ENCODE results near the gene CCDC124.
"Not testable (repeated sequence)": the region's sequence is repeated elsewhere in the genome, so short reads cannot be mapped to it uniquely, and the experiment has no call there.

Gene CCDC124

DNA sequence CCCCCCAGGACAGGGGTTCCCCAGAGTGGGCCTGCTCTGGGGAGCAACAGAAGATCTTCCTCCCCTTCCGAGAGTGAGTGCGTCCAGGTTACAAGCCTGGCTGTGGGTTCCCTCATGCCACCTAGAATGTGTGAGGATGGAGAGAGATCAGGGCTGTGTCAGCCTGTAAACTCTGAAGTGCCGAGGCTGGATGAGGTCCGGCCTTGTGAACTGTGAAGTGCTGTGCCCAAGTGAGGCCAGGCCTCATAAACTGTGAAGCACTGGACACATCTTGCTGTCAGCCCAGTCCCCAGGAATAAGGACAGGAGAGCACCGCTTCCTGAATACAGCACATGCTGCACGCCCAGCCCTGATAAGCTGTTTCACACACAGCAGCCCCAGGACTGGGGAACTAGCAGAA is 41.7 kb downstream of the CCDC124 start:
- no peak overlapping the region for H3K4me3 ChIP-seq (ENCODE audit: low read length)
- no peak for DNase-seq (ENCODE audit: low read depth, low spot score)

DNA sequence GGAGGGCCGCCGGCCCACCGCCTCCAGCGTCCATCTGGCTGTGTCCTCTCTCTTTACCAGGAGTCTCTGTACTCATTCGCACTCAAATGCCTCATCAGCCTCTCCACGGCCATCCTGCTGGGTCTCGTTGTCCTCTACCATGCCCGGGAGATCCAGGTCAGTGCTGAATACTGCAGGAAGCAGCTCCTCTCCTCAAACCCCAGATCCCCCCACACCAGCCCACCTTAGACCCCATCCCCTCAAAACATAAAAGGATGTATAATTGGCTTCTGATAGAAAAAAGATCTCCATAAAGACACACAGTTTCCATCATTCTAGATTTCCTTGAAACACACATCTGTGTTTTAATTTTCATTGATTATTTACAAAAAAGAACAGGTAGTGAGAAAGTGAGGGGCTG is 42.2 kb downstream of the CCDC124 start:
- H3K4me3 ChIP-seq (ENCODE audit: low read length) = no peak overlapping the region
- DNase-seq (ENCODE audit: low read depth, low spot score) = no peak

DNA sequence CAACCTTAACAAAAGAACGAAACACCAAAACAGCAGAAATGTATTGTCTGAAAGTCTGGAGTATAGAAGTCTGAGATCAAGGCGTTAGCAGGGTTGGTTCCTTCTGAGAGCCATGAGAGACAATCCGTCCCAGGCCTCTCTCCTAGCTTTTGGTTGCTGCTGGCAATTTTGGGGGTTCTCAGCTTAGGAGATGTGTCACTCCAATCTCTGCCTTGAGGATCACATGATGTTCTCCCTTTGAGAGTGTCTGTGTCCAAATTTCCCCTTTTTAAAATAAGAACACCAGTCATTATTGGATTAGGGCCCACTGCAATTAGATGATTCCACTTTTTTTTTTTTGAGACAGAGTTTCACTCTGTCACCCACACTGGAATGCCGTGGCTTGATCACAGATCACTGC is 44.2 kb downstream of the CCDC124 start:
- no peak overlapping the region for H3K4me3 ChIP-seq (ENCODE audit: low read length)
- no peak for DNase-seq (ENCODE audit: low read depth, low spot score)

DNA sequence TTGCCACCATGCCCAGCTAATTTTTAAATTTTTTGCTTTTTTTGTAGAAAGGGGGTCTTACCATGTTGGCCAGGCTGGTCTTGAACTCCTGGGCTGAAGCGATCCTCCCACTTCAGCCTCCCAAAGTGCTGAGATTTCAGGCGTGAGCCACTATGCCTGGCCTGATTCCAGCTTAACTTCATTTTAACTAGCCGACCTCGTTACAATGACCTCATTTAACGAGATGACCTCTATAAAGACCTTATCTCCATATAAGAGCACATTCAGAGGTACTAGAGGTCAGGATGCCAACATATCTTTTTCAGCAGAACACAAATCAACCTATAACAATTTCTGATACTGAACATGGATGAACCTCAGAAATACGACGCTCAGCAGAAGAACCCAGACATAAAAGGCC is 44.7 kb downstream of the CCDC124 start:
- H3K4me3 ChIP-seq (ENCODE audit: low read length) = no peak overlapping the region
- DNase-seq (ENCODE audit: low read depth, low spot score) = no peak

DNA sequence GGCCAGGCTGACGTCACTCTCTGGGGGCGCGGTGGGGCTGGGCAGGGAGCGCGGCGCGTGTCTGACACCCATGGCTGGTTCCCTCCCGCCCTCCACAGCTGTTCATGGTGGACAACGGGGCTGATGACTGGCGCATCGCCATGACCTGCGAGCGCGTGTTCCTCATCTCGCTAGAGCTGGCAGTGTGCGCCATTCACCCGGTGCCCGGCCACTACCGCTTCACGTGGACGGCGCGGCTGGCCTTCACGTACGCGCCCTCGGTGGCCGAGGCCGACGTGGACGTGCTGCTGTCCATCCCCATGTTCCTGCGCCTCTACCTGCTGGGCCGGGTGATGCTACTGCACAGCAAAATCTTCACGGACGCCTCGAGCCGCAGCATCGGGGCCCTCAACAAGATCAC is 48.8 kb downstream of the CCDC124 start:
- no peak overlapping the region for H3K4me3 ChIP-seq (ENCODE audit: low read length)
- DNase-seq (ENCODE audit: low read depth, low spot score) = no peak

DNA sequence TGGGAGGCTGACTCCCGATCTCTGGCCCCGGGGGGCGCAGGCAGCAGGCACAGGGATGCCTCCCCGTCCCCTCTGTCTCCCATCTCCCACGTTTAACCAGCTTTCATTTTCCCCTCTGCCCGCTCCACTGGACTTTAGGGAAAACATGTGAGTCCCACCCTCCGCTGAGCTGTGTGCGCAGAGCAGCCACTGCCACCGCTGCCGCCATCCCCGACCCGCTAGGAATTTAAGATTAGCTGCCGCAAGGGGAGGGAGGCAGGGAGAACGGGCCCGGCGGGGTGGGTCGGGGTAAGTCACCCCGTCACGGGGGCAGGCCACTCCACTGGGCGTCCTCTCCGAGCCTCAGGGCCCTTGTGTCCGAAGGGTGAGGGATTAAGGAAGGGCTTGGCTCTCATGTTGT is 49.6 kb downstream of the CCDC124 start:
- H3K4me3 ChIP-seq (ENCODE audit: low read length) = no peak overlapping the region
- no peak for DNase-seq (ENCODE audit: low read depth, low spot score)

DNA sequence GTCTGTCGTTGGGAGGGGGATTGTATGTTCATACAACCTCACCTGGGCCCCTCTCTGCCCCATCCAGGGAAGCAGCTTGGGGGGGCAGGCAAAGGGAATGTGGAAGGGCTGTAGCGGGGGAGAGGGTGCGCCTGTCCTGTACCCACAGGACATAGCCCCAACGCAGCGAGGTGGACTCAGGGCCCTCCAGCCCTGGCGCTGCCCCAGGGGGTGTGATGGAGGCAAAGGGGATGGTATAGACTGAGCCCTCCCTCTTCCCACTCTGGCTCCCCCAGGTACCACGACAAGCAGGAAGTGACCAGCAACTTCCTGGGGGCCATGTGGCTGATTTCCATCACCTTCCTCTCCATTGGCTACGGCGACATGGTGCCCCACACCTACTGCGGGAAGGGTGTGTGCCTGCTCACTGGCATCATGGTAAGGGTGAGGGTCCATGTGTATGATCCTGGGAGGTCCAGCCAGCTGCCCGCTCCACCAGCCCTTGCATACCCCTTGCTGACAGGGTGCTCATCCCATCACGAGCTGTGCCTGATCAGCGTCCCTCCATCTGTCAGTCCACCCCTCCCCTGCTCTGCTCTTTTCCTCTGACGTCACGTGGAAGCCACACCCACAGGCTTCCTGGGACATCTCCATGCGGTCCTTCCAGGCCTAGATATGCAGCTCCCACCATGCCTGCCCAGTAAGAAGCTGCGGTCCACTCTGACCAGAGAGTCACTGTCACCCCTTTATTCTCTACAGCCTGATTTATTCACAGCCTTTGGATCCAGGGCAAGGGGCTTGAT is 52.4 kb downstream of the CCDC124 start:
- H3K4me3 ChIP-seq (ENCODE audit: low read length) = no peak overlapping the region
- no peak for DNase-seq (ENCODE audit: low read depth, low spot score)

DNA sequence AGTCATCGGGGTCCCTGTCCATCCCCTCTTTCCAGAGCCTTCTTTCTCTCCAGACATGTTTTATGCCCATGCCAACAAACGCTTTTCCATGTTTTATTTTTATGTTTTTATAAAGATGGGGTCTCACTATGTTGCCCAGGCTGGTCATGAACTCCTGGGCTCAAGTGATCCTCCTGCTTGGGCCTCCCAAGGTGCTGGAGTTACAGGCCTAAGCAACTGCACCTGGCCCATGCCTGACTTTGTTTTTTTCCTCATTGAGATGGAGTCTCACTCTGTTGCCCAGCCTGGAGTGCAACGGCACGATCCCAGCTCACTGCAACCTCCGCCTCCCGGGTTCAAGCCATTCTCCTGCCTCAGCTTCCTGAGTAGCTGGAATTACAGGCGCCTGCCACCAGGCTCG is 53.8 kb downstream of the CCDC124 start:
- not testable (repeated sequence) for DNase-seq (ENCODE audit: low read depth, low spot score)

DNA sequence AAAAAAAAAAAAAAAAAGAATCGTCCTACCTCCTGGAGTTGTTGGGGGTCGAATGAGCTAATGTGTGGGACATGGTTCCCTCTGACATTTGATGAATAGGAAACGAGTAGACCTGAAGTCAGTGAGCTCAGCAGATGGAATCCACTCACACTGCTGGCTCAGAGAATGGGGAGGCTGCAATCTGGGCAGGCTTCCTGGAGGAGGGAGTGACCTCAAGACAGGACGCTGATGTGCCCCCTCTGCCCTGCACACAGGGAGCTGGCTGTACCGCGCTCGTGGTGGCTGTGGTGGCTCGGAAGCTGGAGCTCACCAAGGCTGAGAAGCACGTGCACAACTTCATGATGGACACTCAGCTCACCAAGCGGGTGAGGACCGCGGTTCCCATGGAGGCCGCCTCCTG is 55.3 kb downstream of the CCDC124 start:
- no peak for DNase-seq (ENCODE audit: low read depth, low spot score)
- H3K4me3 ChIP-seq (ENCODE audit: low read length) = no peak overlapping the region

More for the DNA sequence above, 53.8 kb downstream of the CCDC124 start:
- not testable (repeated sequence) for H3K4me3 ChIP-seq (ENCODE audit: low read length)

DNA sequence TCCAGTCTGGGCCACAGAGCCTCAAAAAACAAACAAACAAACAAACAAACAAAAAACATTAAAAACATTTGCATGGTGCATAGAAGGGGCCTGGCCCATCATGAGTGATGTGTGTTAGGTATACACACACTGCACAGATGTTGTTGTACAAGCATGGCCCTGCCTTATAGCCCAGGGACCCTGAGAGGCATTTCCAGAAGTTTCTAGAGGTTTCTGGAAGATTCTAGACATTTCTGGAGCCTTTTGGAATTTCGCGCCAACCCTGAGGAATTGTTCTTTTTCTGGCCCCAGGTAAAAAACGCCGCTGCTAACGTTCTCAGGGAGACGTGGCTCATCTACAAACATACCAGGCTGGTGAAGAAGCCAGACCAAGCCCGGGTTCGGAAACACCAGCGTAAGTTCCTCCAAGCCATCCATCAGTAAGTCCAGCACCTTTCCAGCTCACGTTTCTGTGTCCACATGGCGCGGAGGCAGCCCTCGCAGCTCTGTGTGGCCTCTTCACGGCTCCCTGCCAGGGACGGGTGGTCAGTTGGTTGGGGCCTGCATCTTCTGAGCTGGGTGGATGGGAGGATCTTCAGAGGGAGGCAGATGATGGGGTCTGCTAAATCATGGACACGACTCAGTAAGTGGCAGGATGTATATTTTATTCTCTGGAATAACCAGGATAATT is 56.7 kb downstream of the CCDC124 start:
- DNase-seq (ENCODE audit: low read depth, low spot score) = no peak
- H3K4me3 ChIP-seq (ENCODE audit: low read length) = no peak overlapping the region

DNA sequence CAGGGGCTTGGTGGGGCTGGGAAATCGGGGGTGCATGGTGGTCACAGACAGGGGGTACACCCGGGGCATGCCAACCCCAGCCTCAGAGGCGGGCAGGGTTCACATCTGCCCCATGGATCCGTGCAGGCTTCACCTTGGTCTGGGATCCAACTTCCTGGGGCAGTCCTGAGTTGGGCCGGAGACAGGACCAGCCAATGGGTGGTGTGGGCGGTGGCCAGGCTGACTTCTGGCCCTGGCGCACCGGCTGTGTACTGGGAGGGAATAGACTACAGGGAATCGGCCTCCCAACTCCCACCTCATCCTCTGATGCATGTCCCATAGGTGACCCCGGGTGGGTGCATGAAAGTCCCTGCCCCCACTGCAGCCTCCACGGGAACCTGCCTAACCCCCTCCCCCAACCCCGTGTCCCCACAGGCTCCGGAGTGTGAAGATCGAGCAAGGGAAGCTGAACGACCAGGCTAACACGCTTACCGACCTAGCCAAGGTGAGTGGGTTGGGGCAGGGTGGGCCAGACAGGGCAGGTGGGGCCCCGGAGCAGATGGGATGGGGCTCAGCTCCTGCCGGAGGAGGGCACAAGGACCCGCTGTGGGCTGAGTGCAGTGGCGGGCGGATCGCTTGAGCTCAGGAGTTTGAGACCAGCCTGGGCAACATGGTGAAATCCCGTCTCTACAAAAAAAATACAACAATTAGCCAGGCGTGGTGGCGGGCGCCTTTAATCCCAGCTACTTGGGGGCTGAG is 60.4 kb downstream of the CCDC124 start:
- H3K4me3 ChIP-seq (ENCODE audit: low read length) = no peak overlapping the region
- no peak for DNase-seq (ENCODE audit: low read depth, low spot score)
